ENCODE measurements around the gene NPHP4. TPM values are rescaled to one million over a fixed set of nuclear protein-coding genes. Genes with fewer than 3 reads are reported as not detected.

NPHP4 gene
- total RNA-seq, 4 donors from 2014 or later = 6.7 to 19.9 (median 10.5) TPM

- in situ Hi-C loops (cut with MboI; ENCODE audit: low pct_ligation_motif_present in 1 of 4, low pct_unique_long_range_greater_than_20kb in 1 of 4, low sequenced_read_pairs in 3 of 4) (loop anchor here in 3 of 4 donors (25.0 kb wide), 1 partner anchor 437 kb away; no protein-coding TSS in a partner anchor), intact Hi-C loops (cut with DNase I; ENCODE audit: low total_unique reads) (no loop called here)
- WGBS, 2 donors (ENCODE audit: low coverage in 1 of 2) = 74% methylated on average over 4 of the region's 4 CpGs; no CpG with 5 or more reads in 1 of the 2 donors
- Histone ChIP-seq H3K27me3 (no peaks in the 10 kb centered on the region), H3K4me1 (peaks cover 0 to 4% (median 2%) of the 10 kb centered on the region in 4 donors), H3K27ac (no peak overlapping the region), H3K9me3 (no peaks in the 10 kb centered on the region), H3K4me3 (no peak overlapping the region), H3K36me3 (no peaks in the 10 kb centered on the region)
- TF ChIP-seq POLR2AphosphoS5 (IDR thresholded peaks at IDR 0.05) (no peak), POLR2A (IDR thresholded peaks at IDR 0.05) (no peak), EP300 (IDR thresholded peaks at IDR 0.05; ENCODE audit: low read depth) (no peak)
- TF ChIP-seq, protein P1, sequence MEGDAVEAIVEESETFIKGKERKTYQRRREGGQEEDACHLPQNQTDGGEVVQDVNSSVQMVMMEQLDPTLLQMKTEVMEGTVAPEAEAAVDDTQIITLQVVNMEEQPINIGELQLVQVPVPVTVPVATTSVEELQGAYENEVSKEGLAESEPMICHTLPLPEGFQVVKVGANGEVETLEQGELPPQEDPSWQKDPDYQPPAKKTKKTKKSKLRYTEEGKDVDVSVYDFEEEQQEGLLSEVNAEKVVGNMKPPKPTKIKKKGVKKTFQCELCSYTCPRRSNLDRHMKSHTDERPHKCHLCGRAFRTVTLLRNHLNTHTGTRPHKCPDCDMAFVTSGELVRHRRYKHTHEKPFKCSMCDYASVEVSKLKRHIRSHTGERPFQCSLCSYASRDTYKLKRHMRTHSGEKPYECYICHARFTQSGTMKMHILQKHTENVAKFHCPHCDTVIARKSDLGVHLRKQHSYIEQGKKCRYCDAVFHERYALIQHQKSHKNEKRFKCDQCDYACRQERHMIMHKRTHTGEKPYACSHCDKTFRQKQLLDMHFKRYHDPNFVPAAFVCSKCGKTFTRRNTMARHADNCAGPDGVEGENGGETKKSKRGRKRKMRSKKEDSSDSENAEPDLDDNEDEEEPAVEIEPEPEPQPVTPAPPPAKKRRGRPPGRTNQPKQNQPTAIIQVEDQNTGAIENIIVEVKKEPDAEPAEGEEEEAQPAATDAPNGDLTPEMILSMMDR (IDR thresholded peaks at IDR 0.05) = no peak
- no peak for DNase-seq
Measured at GRCh38 chr1:5949761-5950100, 42.5 kb downstream of the NPHP4 start.

DNA sequence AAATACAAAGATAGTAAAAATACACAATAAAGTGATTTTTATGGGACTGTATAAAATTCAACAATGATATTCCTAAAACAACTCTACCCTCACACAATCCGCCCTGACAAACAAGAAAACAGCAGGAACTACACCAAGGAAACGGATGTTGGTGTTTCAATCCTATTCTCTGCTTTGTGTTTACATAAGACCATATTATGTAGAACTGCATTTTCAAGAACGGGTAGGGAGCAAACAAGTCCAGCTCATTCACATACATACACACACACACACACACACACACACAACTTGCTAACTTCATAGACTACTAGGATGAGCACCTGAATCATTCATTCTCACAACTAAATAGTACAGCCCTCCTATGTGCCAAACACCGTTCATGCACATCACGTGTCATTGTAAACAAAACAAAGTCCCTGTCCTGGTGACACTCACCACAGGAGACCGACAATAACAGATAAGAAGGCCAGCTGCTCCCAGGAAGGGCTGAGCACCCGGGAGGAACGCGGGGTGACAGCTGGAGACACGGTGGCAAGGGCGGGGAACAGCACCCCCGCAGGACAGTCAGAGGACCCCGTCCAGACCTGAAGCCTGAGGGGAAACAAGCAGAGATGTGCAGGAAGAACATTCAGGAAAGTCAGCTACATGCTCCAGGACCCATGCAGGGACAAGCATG is 43.0 kb downstream of the NPHP4 start:
- in situ Hi-C loops (cut with MboI; ENCODE audit: low pct_ligation_motif_present in 1 of 4, low pct_unique_long_range_greater_than_20kb in 1 of 4, low sequenced_read_pairs in 3 of 4) = loop anchor here in 1 of 4 donors (25.0 kb wide), 1 partner anchor 437 kb away; no protein-coding TSS in a partner anchor
- no peak for DNase-seq
- Histone ChIP-seq H3K27me3 (no peaks in the 10 kb centered on the region), H3K27ac (no peak overlapping the region), H3K9me3 (no peaks in the 10 kb centered on the region), H3K36me3 (no peaks in the 10 kb centered on the region), H3K4me1 (peaks cover 0 to 4% (median 2%) of the 10 kb centered on the region in 4 donors), H3K4me3 (no peak overlapping the region)
- intact Hi-C loops (cut with DNase I; ENCODE audit: low total_unique reads) = no loop called here
- TF ChIP-seq EP300 (IDR thresholded peaks at IDR 0.05; ENCODE audit: low read depth) (no peak), POLR2AphosphoS5 (IDR thresholded peaks at IDR 0.05) (no peak), POLR2A (IDR thresholded peaks at IDR 0.05) (no peak)
- TF ChIP-seq, protein P1 (IDR thresholded peaks at IDR 0.05) = no peak
- WGBS, 2 donors (ENCODE audit: low coverage in 1 of 2) = 43 to 55% methylated on average over 2 to 13 of the region's 13 CpGs

GRCh38 chr1:5948681-5949005 is 43.6 kb downstream of the NPHP4 start:
- WGBS, 2 donors (ENCODE audit: low coverage in 1 of 2) = 83 to 85% methylated on average over 2 to 4 of the region's 4 CpGs
- Histone ChIP-seq H3K4me3 (no peak overlapping the region), H3K27me3 (no peaks in the 10 kb centered on the region), H3K9me3 (no peaks in the 10 kb centered on the region), H3K4me1 (peaks cover 0 to 4% (median 2%) of the 10 kb centered on the region in 4 donors), H3K36me3 (no peaks in the 10 kb centered on the region), H3K27ac (no peak overlapping the region)
- TF ChIP-seq, protein P1 (IDR thresholded peaks at IDR 0.05) = no peak
- TF ChIP-seq EP300 (IDR thresholded peaks at IDR 0.05; ENCODE audit: low read depth) = no peak
- no peak for TF ChIP-seq POLR2A (IDR thresholded peaks at IDR 0.05)
- TF ChIP-seq POLR2AphosphoS5 (IDR thresholded peaks at IDR 0.05) = no peak
- no peak for DNase-seq
- intact Hi-C loops (cut with DNase I; ENCODE audit: low total_unique reads) = no loop called here
- in situ Hi-C loops (cut with MboI; ENCODE audit: low pct_ligation_motif_present in 1 of 4, low pct_unique_long_range_greater_than_20kb in 1 of 4, low sequenced_read_pairs in 3 of 4) = loop anchor here in 1 of 4 donors (25.0 kb wide), 1 partner anchor 436 kb away; no protein-coding TSS in a partner anchor

GRCh38 chr1:5947978-5948680 is 44.1 kb downstream of the NPHP4 start:
- TF ChIP-seq, protein P1 (IDR thresholded peaks at IDR 0.05) = no peak
- TF ChIP-seq POLR2AphosphoS5 (IDR thresholded peaks at IDR 0.05) = no peak
- TF ChIP-seq POLR2A (IDR thresholded peaks at IDR 0.05) = no peak
- no peak for TF ChIP-seq EP300 (IDR thresholded peaks at IDR 0.05; ENCODE audit: low read depth)
- no peaks in the 10 kb centered on the region for H3K9me3 ChIP-seq
- intact Hi-C loops (cut with DNase I; ENCODE audit: low total_unique reads) (no loop called here), in situ Hi-C loops (cut with MboI; ENCODE audit: low pct_ligation_motif_present in 1 of 4, low pct_unique_long_range_greater_than_20kb in 1 of 4, low sequenced_read_pairs in 3 of 4) (loop anchor here in 1 of 4 donors (25.0 kb wide), 1 partner anchor 436 kb away; no protein-coding TSS in a partner anchor)
- WGBS, 2 donors (ENCODE audit: low coverage in 1 of 2) = 87% methylated on average over 20 of the region's 20 CpGs; no CpG with 5 or more reads in 1 of the 2 donors
- DNase-seq = no peak
- H3K36me3 ChIP-seq = no peaks in the 10 kb centered on the region
- H3K4me3 ChIP-seq = no peak overlapping the region
- peaks cover 0 to 4% (median 2%) of the 10 kb centered on the region in 4 donors for H3K4me1 ChIP-seq
- H3K27me3 ChIP-seq = no peaks in the 10 kb centered on the region
- no peak overlapping the region for H3K27ac ChIP-seq

Data from transverse colon (tissue), 4 donors.